Tibial artery (tissue), 4 donors: ENCODE measurements around the gene ZNHIT1.
A peak's percentile ranks its signal among the peaks of the same experiment; 100 is the strongest.

Experiments
- DNase-seq, 2 donors: peaks; one replicate each; pipeline ENCODE4 v3.0.0-alpha.2; 2019
- H3K27ac ChIP-seq, 2 donors: fragments of 200-600 bp; sonication (generic) in 1 of 2; 1 replicate in 1 of 2; 2 replicates in 1 of 2; pipeline ENCODE4 v1.5.1; 2018 to 2019; ENCODE audit warnings: mild to moderate bottlenecking in 1 of 2
- H3K27me3 ChIP-seq, 2 donors: fragments of 200-600 bp; sonication (generic) in 1 of 2; one replicate each; pipeline versions ENCODE4 v1.5.1 to v1.6.0; 2016 to 2019
- H3K36me3 ChIP-seq, 3 donors: fragments of 200-600 bp; sonication (generic) in 2 of 3; one replicate each; pipeline ENCODE4 v1.5.1; 2016 to 2019; ENCODE audit warnings: mild to moderate bottlenecking in 2 of 3
- H3K4me1 ChIP-seq, 4 donors: fragments of 200-600 bp; sonication (generic) in 2 of 4; 1 replicate in 3 of 4; 2 replicates in 1 of 4; pipeline ENCODE4 v1.5.1; 2016 to 2019
- H3K4me3 ChIP-seq, 2 donors: fragments of 200-600 bp; sonication (generic) in 1 of 2; 1 replicate in 1 of 2; 2 replicates in 1 of 2; pipeline ENCODE4 v1.5.1; 2018 to 2019; ENCODE audit warnings: mild to moderate bottlenecking in 2 of 2
- H3K9me3 ChIP-seq, 3 donors: fragments of 200-600 bp; sonication (generic) in 1 of 3; one replicate each; pipeline ENCODE4 v1.5.1; 2016 to 2019
- intact Hi-C: fragments of 100-400 bp; cut with DNase I; formaldehyde crosslinking; loops from one replicate; pipeline ENCODE4 v1.15.0; 2023; ENCODE audit warnings: low total_unique reads
- TF ChIP-seq, protein P1 (sequence below), 2 experiments: fragments of 200-600 bp in 1 of 2; fragments of 450-650 bp in 1 of 2; IDR thresholded peaks; one replicate each; pipeline ENCODE4 v1.5.1; 2017 to 2019; ENCODE audit warnings: antibody characterized with exemption in 2 of 2, mild to moderate bottlenecking in 1 of 2, moderate library complexity in 1 of 2

The ZNHIT1 gene

DNA sequence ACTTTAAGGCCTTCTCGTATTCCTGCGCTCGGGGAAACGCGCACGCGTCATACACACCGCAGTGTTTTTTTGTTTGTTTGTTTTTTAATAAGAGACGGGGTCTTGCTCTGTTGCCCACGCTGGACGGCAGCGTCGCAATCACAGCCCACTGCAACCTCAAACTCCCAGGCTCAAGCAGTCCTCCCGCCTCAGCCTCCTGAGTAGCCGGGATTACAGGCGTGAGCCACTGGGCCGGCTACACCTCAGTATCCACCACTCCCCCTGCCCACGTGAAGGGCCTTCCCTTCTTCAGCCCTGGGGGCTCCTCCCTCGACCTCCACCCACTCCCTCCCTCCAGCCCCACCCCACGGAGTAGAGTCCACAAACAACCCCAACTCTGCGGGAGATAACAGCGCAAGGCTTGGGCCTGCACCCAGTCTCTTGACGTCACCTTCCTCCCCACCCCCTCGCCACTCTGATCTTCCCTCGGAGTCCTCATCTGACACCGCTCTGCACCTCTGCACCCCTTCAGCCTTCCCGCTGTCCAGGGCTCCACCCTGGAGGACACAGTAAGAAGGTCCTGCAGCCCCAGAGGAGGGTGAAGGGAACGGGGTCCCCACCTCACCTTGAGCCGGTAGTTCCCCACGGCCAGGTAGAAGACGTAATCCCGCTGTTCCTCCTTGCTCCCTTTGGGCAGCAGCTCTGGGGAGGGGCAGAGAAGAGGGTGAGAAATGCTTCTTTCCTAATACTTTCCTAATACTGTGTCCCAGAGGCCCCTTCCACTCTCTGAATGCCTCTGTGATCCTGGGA lies 22.5 kb downstream of the ZNHIT1 start:
- H3K27ac ChIP-seq, result no peak overlapping the region
- no peaks in the 10 kb centered on the region for H3K9me3 ChIP-seq
- TF ChIP-seq, protein P1, sequence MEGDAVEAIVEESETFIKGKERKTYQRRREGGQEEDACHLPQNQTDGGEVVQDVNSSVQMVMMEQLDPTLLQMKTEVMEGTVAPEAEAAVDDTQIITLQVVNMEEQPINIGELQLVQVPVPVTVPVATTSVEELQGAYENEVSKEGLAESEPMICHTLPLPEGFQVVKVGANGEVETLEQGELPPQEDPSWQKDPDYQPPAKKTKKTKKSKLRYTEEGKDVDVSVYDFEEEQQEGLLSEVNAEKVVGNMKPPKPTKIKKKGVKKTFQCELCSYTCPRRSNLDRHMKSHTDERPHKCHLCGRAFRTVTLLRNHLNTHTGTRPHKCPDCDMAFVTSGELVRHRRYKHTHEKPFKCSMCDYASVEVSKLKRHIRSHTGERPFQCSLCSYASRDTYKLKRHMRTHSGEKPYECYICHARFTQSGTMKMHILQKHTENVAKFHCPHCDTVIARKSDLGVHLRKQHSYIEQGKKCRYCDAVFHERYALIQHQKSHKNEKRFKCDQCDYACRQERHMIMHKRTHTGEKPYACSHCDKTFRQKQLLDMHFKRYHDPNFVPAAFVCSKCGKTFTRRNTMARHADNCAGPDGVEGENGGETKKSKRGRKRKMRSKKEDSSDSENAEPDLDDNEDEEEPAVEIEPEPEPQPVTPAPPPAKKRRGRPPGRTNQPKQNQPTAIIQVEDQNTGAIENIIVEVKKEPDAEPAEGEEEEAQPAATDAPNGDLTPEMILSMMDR (IDR thresholded peaks at IDR 0.05), result no peak
- no peak overlapping the region for H3K4me3 ChIP-seq
- DNase-seq, result no peak
- H3K27me3 ChIP-seq, result no peaks in the 10 kb centered on the region
- peaks cover 4 to 28% (median 20%) of the 10 kb centered on the region in 4 donors for H3K4me1 ChIP-seq
- peaks cover 15 to 58% (median 41%) of the 10 kb centered on the region in 3 donors for H3K36me3 ChIP-seq
- intact Hi-C loops, result no loop called here

DNA sequence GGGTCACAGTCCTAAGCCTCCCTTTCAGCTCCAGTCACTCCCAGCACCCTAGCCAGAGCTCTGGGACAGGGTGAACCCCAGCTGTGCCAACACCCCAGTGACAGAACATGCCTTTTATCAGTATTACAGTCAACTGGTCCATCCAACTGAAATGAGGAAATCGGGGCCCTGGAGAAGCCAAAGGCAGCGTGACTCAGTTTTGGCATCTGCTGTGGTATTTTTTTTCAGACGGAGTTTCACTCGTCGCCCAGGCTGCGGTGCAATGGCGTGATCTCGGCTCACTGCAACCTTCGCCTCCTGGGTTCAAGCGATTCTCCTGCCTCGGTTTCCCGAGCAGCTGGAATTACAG lies 23.0 kb downstream of the ZNHIT1 start:
- no peak overlapping the region for H3K4me3 ChIP-seq
- H3K4me1 ChIP-seq, result peaks cover 5 to 34% (median 24%) of the 10 kb centered on the region in 4 donors
- peaks cover 15 to 52% (median 39%) of the 10 kb centered on the region in 3 donors for H3K36me3 ChIP-seq
- intact Hi-C loops, result no loop called here
- no peak for DNase-seq
- H3K27ac ChIP-seq, result no peak overlapping the region
- no peaks in the 10 kb centered on the region for H3K9me3 ChIP-seq
- no peaks in the 10 kb centered on the region for H3K27me3 ChIP-seq
- TF ChIP-seq, protein P1 (IDR thresholded peaks at IDR 0.05), result no peak

DNA sequence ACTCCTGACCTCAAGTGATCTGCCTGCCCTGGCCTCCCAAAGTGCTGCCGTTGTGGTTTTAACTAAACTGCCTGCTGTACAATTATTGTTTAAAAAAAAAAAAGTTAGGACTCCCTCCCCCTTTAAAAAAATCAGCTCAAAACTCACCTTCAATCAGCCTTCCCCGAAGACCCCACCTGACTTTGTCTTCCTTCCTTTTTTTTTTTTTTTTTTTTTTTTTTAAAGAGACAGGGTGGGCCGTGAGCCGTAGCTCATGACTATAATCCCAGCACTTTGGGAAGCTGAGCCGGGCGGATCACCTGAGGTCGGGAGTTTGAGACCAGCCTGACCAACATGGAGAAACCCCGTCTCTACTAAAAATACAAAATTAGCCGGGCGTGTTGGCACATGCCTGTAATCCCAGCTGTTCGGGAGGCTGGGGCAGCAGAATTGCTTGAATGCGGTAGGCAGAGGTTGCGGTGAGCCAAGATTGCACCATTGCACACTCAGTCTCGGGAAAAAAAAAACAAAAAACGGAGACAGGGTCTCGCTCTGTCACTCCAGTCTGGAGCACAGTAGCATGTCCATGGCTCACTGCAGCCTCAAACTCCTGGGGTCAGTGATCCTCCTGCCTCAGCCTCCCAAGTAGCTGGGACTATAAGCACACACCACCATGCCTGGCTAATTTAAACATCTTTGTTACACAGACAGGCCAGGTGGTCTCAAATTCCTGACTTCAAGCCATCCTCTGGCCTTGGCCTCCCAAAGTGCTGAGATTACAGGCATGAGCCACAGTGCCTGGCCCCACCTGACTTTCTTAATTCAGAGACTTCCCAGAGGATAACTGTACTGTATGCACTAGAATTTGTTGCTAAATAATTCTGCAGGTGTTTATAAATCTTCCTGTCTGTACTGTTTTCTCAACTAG lies 23.7 kb downstream of the ZNHIT1 start:
- TF ChIP-seq, protein P1 (IDR thresholded peaks at IDR 0.05), result no peak

DNA sequence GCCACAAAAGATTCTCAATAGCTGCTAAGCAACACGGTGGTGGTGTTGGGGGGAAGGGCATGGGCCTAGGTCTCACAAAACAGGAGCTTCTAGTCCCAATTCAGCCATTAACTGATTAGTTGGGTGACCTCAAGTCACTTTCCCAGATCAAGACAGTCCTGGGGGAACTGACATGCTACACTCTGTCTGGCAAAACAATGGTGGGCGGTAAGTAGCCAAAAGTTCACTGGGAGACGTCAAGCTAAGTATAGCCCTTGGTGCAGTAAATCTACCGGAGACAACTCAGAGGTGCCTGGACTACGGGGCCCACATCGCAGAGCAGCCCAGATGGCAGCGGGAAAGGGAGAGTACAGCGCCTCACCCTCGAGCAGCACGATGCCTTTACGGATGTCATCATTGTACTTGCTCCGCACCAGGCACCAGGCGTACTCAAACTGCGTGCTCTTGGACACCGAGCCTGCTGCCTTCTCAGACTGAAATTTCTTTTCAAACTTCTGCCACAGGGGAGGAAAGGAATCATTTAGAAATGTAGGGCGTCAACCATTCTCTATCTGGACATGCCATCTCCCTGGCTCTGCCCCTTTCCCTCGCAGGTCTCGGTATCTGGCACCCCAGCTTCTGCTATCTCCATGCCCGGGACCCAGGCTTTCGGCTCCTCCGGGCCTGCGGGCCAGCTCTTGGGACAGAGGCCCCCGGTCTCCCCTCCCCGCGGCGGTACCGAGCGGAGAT lies 25.8 kb downstream of the ZNHIT1 start:
- H3K36me3 ChIP-seq, result peaks cover 11 to 26% (median 24%) of the 10 kb centered on the region in 3 donors
- peak overlapping the region; percentile 96 to 99 for H3K27ac ChIP-seq
- no peaks in the 10 kb centered on the region for H3K9me3 ChIP-seq
- TF ChIP-seq, protein P1 (IDR thresholded peaks at IDR 0.05), result no peak
- DNase-seq, result no peak
- H3K27me3 ChIP-seq, result no peaks in the 10 kb centered on the region
- peak overlapping the region; percentile 64 to 81 for H3K4me3 ChIP-seq
- H3K4me1 ChIP-seq, result peaks cover 5 to 31% (median 20%) of the 10 kb centered on the region in 4 donors
- intact Hi-C loops, result no loop called here

More for the DNA sequence above, 23.7 kb downstream of the ZNHIT1 start:
- intact Hi-C loops, result no loop called here
- Histone ChIP-seq H3K4me1 (peaks cover 5 to 36% (median 26%) of the 10 kb centered on the region in 4 donors), H3K27me3 (no peaks in the 10 kb centered on the region), H3K4me3 (no peak overlapping the region), H3K27ac (no peak overlapping the region), H3K9me3 (no peaks in the 10 kb centered on the region), H3K36me3 (peaks cover 15 to 45% (median 35%) of the 10 kb centered on the region in 3 donors)
- no peak for DNase-seq
